IMR-90 (cell line): Measurements from ENCODE around the gene HACD2. TPM values are rescaled to one million over a fixed set of nuclear protein-coding genes. Genes with fewer than 3 reads are reported as not detected.

Experiments
- ATAC-seq: fragments of 200-7000 bp; cut with Tn5 transposase; 2 replicates; pipeline ENCODE4 v1.9.1; 2020; ENCODE audit warnings: low read depth, mild to moderate bottlenecking, moderate library complexity
- BruUV-seq: library from RNA; stranded (reverse); fragments of 400-500 nt; replicated peaks from 2 replicates; lab custom pipeline; 2021; lab: Mats Ljungman, UMichigan
- CTCF ChIA-PET: fragments of 300-600 bp; formaldehyde crosslinking; extraction: SDS; loops from one replicate; lab custom pipeline; 2021; ENCODE audit warnings: antibody characterized with exemption; lab: Yijun Ruan, JAX
- POLR2A ChIA-PET: fragments of 300-600 bp; sonication (Branson Sonifier 250); formaldehyde crosslinking; loops from one replicate; lab custom pipeline; 2022; ENCODE audit warnings: antibody characterized with exemption; ENCODE audit not compliant: unreplicated experiment; lab: Charles Lee
- DNase-seq: peaks from one replicate; pipeline ENCODE4 v3.0.0; 2013
- H2AFZ ChIP-seq: replicated peaks from 2 replicates; pipeline ENCODE3; 2013; ENCODE audit warnings: low read length, mild to moderate bottlenecking; ENCODE audit not compliant: poor library complexity
- H2AK5ac ChIP-seq: 2 replicates; pipeline ENCODE4 v1.6.1; 2013; ENCODE audit warnings: low read depth, low read length, inconsistent platforms
- H2AK9ac ChIP-seq: replicated peaks from 2 replicates; pipeline ENCODE3; 2013; ENCODE audit warnings: mild to moderate bottlenecking, low read depth, low read length, moderate library complexity; ENCODE audit not compliant: poor library complexity
- H2BK120ac ChIP-seq: 2 replicates; pipeline ENCODE4 v1.6.1; 2013; ENCODE audit warnings: low read depth, low read length, inconsistent platforms
- H2BK15ac ChIP-seq: 3 replicates; pipeline ENCODE4 v1.6.1; 2013; ENCODE audit warnings: low read depth, low read length, inconsistent platforms
- H2BK20ac ChIP-seq: 2 replicates; pipeline ENCODE4 v1.6.1; 2013; ENCODE audit warnings: low read depth, mild to moderate bottlenecking, inconsistent platforms, low read length, moderate library complexity
- H2BK5ac ChIP-seq: 2 replicates; pipeline ENCODE4 v1.6.1; 2013; ENCODE audit warnings: mild to moderate bottlenecking, low read depth, low read length, inconsistent platforms; ENCODE audit not compliant: poor library complexity, severe bottlenecking
- H3K14ac ChIP-seq: replicated peaks from 2 replicates; pipeline ENCODE4 v1.6.1; 2013; ENCODE audit warnings: low read depth, low read length, inconsistent platforms
- H3K18ac ChIP-seq: 2 replicates; pipeline ENCODE4 v1.6.1; 2013; ENCODE audit warnings: low read depth, low read length, control low read depth
- H3K23ac ChIP-seq: 2 replicates; pipeline ENCODE4 v1.6.1; 2013; ENCODE audit warnings: low read depth, low read length, inconsistent platforms
- H3K27ac ChIP-seq: 2 replicates; pipeline ENCODE4 v1.5.1; 2013; ENCODE audit warnings: mild to moderate bottlenecking, control low read depth, low read length; ENCODE audit not compliant: insufficient read depth
- H3K27me3 ChIP-seq: 2 replicates; pipeline ENCODE4 v1.6.1; 2013; ENCODE audit warnings: low read length; ENCODE audit not compliant: control insufficient read depth, insufficient read depth
- H3K36me3 ChIP-seq: 2 replicates; pipeline ENCODE4 v1.6.1; 2013; ENCODE audit warnings: low read length, mixed read lengths; ENCODE audit not compliant: control insufficient read depth, insufficient read depth
- H3K4ac ChIP-seq: 2 replicates; pipeline ENCODE4 v1.6.1; 2013; ENCODE audit warnings: low read depth, low read length, inconsistent platforms
- H3K4me1 ChIP-seq: 2 replicates; pipeline ENCODE4 v1.6.1; 2013; ENCODE audit warnings: low read length, mixed read lengths; ENCODE audit not compliant: control insufficient read depth, insufficient read depth
- H3K4me2 ChIP-seq: 2 replicates; pipeline ENCODE4 v1.6.1; 2013; ENCODE audit warnings: low read depth, mild to moderate bottlenecking, control low read depth, low read length, moderate library complexity
- H3K4me3 ChIP-seq: 2 replicates; pipeline ENCODE4 v1.5.1; 2013; ENCODE audit warnings: low read depth, mild to moderate bottlenecking, control low read depth, low read length, moderate library complexity; ENCODE audit not compliant: insufficient read depth
- H3K56ac ChIP-seq: 2 replicates; pipeline ENCODE4 v1.6.1; 2013; ENCODE audit warnings: low read length, inconsistent platforms; ENCODE audit not compliant: insufficient read depth; ENCODE audit errors: extremely low read depth
- H3K79me1 ChIP-seq, 2 experiments: 2 replicates each; pipeline ENCODE4 v1.6.1; 2013; ENCODE audit warnings: low read length in 2 of 2, inconsistent platforms in 1 of 2, low read depth in 1 of 2
- H3K9ac ChIP-seq: 2 replicates; pipeline ENCODE4 v1.6.1; 2013; ENCODE audit warnings: low read depth, low read length, control low read depth
- H3K9me1 ChIP-seq: 2 replicates; pipeline ENCODE4 v1.6.1; 2013; ENCODE audit warnings: low read length, inconsistent platforms; ENCODE audit not compliant: insufficient read depth
- H3K9me3 ChIP-seq: 2 replicates; pipeline ENCODE4 v1.6.1; 2013; ENCODE audit warnings: low read length; ENCODE audit not compliant: control insufficient read depth, insufficient read depth
- H4K20me1 ChIP-seq: 2 replicates; pipeline ENCODE4 v1.6.1; 2013; ENCODE audit warnings: low read length, inconsistent platforms; ENCODE audit not compliant: insufficient read depth
- H4K5ac ChIP-seq: 2 replicates; pipeline ENCODE4 v1.6.1; 2013; ENCODE audit warnings: mild to moderate bottlenecking, low read depth, low read length, control low read depth
- H4K8ac ChIP-seq, 2 experiments: 2 replicates each; pipeline ENCODE4 v1.6.1; 2013; ENCODE audit warnings: low read depth in 2 of 2, low read length in 2 of 2, control low read depth in 1 of 2, inconsistent platforms in 1 of 2
- H4K91ac ChIP-seq: 2 replicates; pipeline ENCODE4 v1.6.1; 2013; ENCODE audit warnings: low read depth, low read length, inconsistent platforms; ENCODE audit not compliant: insufficient read depth
- CEBPB ChIP-seq: IDR thresholded peaks from 2 replicates; pipeline ENCODE4 v1.6.1; 2012; ENCODE audit warnings: low read depth, low read length, improper control_type of control experiment
- CHD1 ChIP-seq: IDR thresholded peaks from 2 replicates; pipeline ENCODE4 v1.6.1; 2012; ENCODE audit warnings: low read depth, low read length, improper control_type of control experiment
- FOS ChIP-seq: fragments of 150-350 bp; IDR thresholded peaks from 2 replicates; pipeline ENCODE4 v1.6.1; 2016; ENCODE audit warnings: low read depth, low read length
- MAFK ChIP-seq: IDR thresholded peaks from 2 replicates; pipeline ENCODE4 v1.6.1; 2012; ENCODE audit warnings: low read depth, low read length, improper control_type of control experiment
- MXI1 ChIP-seq: IDR thresholded peaks from 2 replicates; pipeline ENCODE4 v1.6.1; 2012; ENCODE audit warnings: low read depth, mild to moderate bottlenecking, low read length, moderate library complexity, borderline replicate concordance
- NFE2L2 ChIP-seq: fragments of 150-350 bp; IDR thresholded peaks from 2 replicates; pipeline ENCODE4 v1.6.1; 2016; ENCODE audit warnings: low read depth, mild to moderate bottlenecking, low read length
- RAD21 ChIP-seq: IDR thresholded peaks from 2 replicates; pipeline ENCODE4 v1.6.1; 2012; ENCODE audit warnings: low read length, improper control_type of control experiment
- RCOR1 ChIP-seq: IDR thresholded peaks from 2 replicates; pipeline ENCODE4 v1.6.1; 2012; ENCODE audit warnings: mild to moderate bottlenecking, low read length, improper control_type of control experiment; ENCODE audit not compliant: insufficient replicate concordance
- SMC3 ChIP-seq: fragments of 150-350 bp; IDR thresholded peaks from 2 replicates; pipeline ENCODE4 v1.6.1; 2016; ENCODE audit warnings: low read depth, mild to moderate bottlenecking, antibody characterized with exemption, low read length, moderate library complexity
- WGBS, 2 experiments: methylation state at CpG; one replicate each; pipeline versions ENCODE4 v1.1.5 to v1.1.7; 2013; ENCODE audit warnings: missing lambda C conversion rate in 2 of 2; ENCODE audit not compliant: insufficient read length in 1 of 2; ENCODE audit errors: extremely low coverage in 2 of 2; 5-methylcytosine and 5-hydroxymethylcytosine counted together
- dilution Hi-C: fragments of 300-500 bp; cut with HindIII; formaldehyde crosslinking; loops from one replicate; pipeline ENCODE4 v1.14.3; 2018; ENCODE audit warnings: low sequenced_read_pairs; ENCODE audit not compliant: unreplicated experiment
- in situ Hi-C: fragments of 300-500 bp; cut with MboI; formaldehyde crosslinking; loops from 3 replicates; pipeline ENCODE4 v1.14.3; 2019; ENCODE audit warnings: low sequenced_read_pairs, inconsistent platforms, mixed read lengths
- intact Hi-C: fragments of 100-400 bp; cut with micrococcal nuclease; formaldehyde crosslinking; loops from 2 replicates; pipeline ENCODE4 v1.10.0; 2022
- polyA plus RNA-seq, 3 experiments: library from polyadenylated mRNA; depleted of rRNA; stranded (reverse); fragments of >200 nt; gene quantifications; 2 replicates each; pipeline ENCODE4 v1.2.3, GENCODE V29; 2012; ENCODE audit warnings: low replicate concordance in 1 of 3
- total RNA-seq: library from RNA; depleted of rRNA; stranded (reverse); fragments of >200 nt; gene quantifications from 2 replicates; pipeline ENCODE4 v1.2.3, GENCODE V29; 2012
- TF ChIP-seq, protein P1 (sequence below): conservative IDR thresholded peaks from 2 replicates; pipeline ENCODE4 v1.5.1; 2012; ENCODE audit warnings: mild to moderate bottlenecking, low read depth, low read length, improper control_type of control experiment

The HACD2 gene
- total and polyA plus RNA-seq, 2 of the 4 experiments (the other 2 are of a cell fraction) = 21.5 to 22.6 TPM

DNA sequence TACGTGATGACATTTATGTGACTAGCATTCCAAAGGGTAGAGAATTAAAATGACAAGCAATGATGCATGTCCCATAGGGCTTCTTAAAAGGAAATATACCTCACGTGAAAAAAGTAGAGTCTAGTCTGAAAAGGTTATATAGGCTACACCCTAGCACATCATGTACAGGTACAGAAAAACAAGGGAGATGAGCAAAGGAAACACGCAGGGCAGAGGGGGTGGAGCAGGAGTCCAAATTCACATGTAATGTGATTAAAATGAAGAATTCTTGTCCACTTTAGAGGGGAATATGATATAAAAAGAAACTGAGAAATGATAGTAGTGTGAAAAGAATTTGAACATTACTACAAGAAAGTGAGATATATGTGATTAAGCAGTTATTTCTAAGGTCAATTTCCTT, 59.4 kb downstream of the HACD2 start:
- Histone ChIP-seq H3K18ac (no peak overlapping the region), H3K36me3 (peaks cover 5% of the 10 kb centered on the region), H4K8ac (no peak overlapping the region), H2AFZ (no peak overlapping the region), H3K14ac (no peak overlapping the region), H3K9me1 (peaks cover 4% of the 10 kb centered on the region; the same call in 1 of the 2 replicates), H2AK9ac (no peak overlapping the region), H2BK120ac (no peak overlapping the region), H3K9me3 (no peaks in the 10 kb centered on the region), H4K20me1 (no peaks in the 10 kb centered on the region; the same call in 1 of the 2 replicates), H3K9ac (no peak overlapping the region), H3K4ac (no peak overlapping the region), H2BK20ac (no peak overlapping the region), H3K4me3 (no peak overlapping the region), H3K79me1 (peaks cover 0 to 6% of the 10 kb centered on the region in 2 experiments; a peak in 2 of 4 replicates), H3K4me1 (no peaks in the 10 kb centered on the region), H2BK5ac (no peak overlapping the region), H4K91ac (no peak overlapping the region), H2AK5ac (no peak overlapping the region), H3K27me3 (no peaks in the 10 kb centered on the region), H3K27ac (no peak overlapping the region), H3K56ac (no peak overlapping the region), H3K23ac (no peak overlapping the region), H4K5ac (no peak overlapping the region), H2BK15ac (no peak overlapping the region), H3K4me2 (no peak overlapping the region)
- no CpG with 5 or more reads among the region's 3 CpGs for WGBS, 2 experiments
- no peak for DNase-seq
- TF ChIP-seq MAFK (no peak), CHD1 (no peak), RCOR1 (no peak), SMC3 (no peak), NFE2L2 (no peak), FOS (no peak), RAD21 (no peak), CEBPB (no peak), MXI1 (no peak)
- TF ChIP-seq, protein P1, sequence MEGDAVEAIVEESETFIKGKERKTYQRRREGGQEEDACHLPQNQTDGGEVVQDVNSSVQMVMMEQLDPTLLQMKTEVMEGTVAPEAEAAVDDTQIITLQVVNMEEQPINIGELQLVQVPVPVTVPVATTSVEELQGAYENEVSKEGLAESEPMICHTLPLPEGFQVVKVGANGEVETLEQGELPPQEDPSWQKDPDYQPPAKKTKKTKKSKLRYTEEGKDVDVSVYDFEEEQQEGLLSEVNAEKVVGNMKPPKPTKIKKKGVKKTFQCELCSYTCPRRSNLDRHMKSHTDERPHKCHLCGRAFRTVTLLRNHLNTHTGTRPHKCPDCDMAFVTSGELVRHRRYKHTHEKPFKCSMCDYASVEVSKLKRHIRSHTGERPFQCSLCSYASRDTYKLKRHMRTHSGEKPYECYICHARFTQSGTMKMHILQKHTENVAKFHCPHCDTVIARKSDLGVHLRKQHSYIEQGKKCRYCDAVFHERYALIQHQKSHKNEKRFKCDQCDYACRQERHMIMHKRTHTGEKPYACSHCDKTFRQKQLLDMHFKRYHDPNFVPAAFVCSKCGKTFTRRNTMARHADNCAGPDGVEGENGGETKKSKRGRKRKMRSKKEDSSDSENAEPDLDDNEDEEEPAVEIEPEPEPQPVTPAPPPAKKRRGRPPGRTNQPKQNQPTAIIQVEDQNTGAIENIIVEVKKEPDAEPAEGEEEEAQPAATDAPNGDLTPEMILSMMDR = no peak
- in situ Hi-C loops = no loop called here
- intact Hi-C loops = no loop called here
- ChIA-PET POLR2A (no interaction called here), CTCF (no interaction called here)
- dilution Hi-C loops = no loop called here
- BruUV-seq = no TSS peak
- ATAC-seq = no peak
